T-helper 1 cell treated with Interleukin-12 subunit alpha and Interleukin-12 subunit beta and Interleukin-4 antibody, amounts not matched to agents 30 μg/mL and 1 μg/mL, for 36 hours (primary cell): ENCODE results near the gene WDR72.
"Not testable (repeated sequence)": the region's sequence is repeated elsewhere in the genome, so short reads cannot be mapped to it uniquely, and the experiment has no call there.

Experiments
- H3K27ac Mint-ChIP-seq: one replicate; pipeline ENCODE4 v1.8.0; 2021; ENCODE audit warnings: mild to moderate bottlenecking, mixed read lengths
- H3K27me3 Mint-ChIP-seq: one replicate; pipeline ENCODE4 v1.8.0; 2021; ENCODE audit warnings: low read depth, mixed read lengths
- H3K36me3 Mint-ChIP-seq: one replicate; pipeline ENCODE4 v1.8.0; 2021; ENCODE audit warnings: low read depth, mixed read lengths
- H3K4me1 Mint-ChIP-seq: one replicate; pipeline ENCODE4 v1.8.0; 2021; ENCODE audit warnings: low read depth, mixed read lengths
- H3K4me3 Mint-ChIP-seq: one replicate; pipeline ENCODE4 v1.8.0; 2021; ENCODE audit warnings: mild to moderate bottlenecking, moderate library complexity, mixed read lengths
- H3K9me3 Mint-ChIP-seq: one replicate; pipeline ENCODE4 v1.8.0; 2021; ENCODE audit warnings: mixed read lengths

WDR72 gene

GRCh38 chr15:53548236-53548635, 211.2 kb downstream of the WDR72 start:
- Mint-ChIP-seq H3K4me3 (no peak overlapping the region), H3K4me1 (no peaks in the 10 kb centered on the region), H3K36me3 (no peaks in the 10 kb centered on the region), H3K9me3 (peaks cover 10% of the 10 kb centered on the region), H3K27me3 (no peaks in the 10 kb centered on the region), H3K27ac (no peak overlapping the region)

DNA sequence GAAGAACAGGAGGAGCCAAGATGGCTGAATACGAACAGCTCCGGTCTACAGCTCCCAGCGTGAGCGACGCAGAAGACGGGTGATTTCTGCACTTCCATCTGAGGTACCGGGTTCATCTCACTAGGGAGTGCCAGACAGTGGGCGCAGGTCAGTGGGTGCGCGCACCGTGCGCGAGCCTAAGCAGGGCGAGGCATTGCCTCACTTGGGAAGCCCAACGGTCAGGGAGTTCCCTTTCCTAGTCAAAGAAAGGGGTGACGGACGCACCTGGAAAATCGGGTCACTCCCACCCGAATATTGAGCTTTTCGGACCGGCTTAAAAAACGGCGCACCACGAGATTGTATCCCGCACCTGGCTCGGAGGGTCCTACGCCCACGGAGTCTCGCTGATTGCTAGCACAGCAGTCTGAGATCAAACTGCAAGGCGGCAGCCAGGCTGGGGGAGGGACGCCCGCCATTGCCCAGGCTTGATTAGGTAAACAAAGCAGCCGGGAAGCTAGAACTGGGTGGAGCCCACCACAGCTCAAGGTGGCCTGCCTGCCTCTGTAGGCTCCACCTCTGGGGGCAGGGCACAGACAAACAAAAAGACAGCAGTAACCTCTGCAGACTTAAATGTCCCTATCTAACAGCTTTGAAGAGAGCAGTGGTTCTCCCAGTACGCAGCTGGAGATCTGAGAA, 218.7 kb downstream of the WDR72 start:
- not testable (repeated sequence) for H3K4me3 Mint-ChIP-seq, H3K4me1 Mint-ChIP-seq, H3K27ac Mint-ChIP-seq, H3K36me3 Mint-ChIP-seq, H3K27me3 Mint-ChIP-seq
- H3K9me3 Mint-ChIP-seq, result peaks cover 12% of the 10 kb centered on the region

DNA sequence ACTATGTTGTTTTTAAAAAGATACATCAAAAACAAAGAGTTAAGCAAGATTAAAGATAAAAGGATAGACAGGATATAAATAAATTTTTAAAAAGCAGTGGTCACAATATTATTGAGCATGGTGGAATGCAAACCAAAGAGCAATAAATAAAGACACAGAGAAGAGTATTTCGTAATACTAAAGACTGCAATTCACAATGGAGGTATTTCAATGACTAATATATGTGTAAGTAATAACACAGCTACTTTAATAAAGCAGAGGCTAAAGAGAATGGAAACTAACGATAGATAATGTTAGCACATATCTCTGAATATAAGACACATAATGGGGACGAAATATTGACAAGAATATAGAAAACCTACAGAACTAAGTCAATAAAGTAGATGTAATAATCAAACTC, 219.6 kb downstream of the WDR72 start:
- Mint-ChIP-seq H3K4me3 (no peak overlapping the region), H3K36me3 (no peaks in the 10 kb centered on the region), H3K27me3 (no peaks in the 10 kb centered on the region), H3K4me1 (no peaks in the 10 kb centered on the region), H3K9me3 (peaks cover 12% of the 10 kb centered on the region), H3K27ac (no peak overlapping the region)

- Mint-ChIP-seq H3K4me1 (no peaks in the 10 kb centered on the region), H3K36me3 (no peaks in the 10 kb centered on the region), H3K27me3 (no peaks in the 10 kb centered on the region), H3K27ac (no peak overlapping the region), H3K4me3 (no peak overlapping the region), H3K9me3 (peaks cover 5% of the 10 kb centered on the region)
These were observed 222.9 kb downstream of the WDR72 start for GRCh38 chr15:53536479-53537120.

DNA sequence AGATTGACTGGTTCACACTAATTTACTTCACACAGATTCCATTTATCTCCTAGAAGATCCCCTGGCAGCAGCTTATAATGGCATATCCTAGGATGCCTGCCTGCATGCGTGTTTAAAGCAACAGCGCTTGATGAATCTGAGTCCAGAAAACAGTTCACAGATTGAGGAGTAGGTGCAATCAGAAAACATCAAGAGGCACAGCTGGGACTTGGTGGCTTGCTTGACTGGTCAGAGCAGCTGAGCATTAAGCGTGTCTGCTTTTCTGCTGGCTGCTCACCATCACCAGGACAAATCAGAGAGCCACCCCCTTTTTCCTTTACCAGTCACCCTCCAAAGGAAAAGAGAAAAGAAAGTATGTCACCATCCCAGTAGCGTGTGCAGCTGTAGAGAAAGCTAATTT, 223.6 kb downstream of the WDR72 start:
- Mint-ChIP-seq H3K27me3 (no peaks in the 10 kb centered on the region), H3K4me1 (no peaks in the 10 kb centered on the region), H3K9me3 (peaks cover 5% of the 10 kb centered on the region), H3K4me3 (no peak overlapping the region), H3K27ac (no peak overlapping the region), H3K36me3 (no peaks in the 10 kb centered on the region)

GRCh38 chr15:53534105-53534839, 225.2 kb downstream of the WDR72 start:
- no peak overlapping the region for H3K27ac Mint-ChIP-seq
- H3K9me3 Mint-ChIP-seq, result no peaks in the 10 kb centered on the region
- H3K36me3 Mint-ChIP-seq, result no peaks in the 10 kb centered on the region
- no peaks in the 10 kb centered on the region for H3K27me3 Mint-ChIP-seq
- H3K4me3 Mint-ChIP-seq, result no peak overlapping the region
- H3K4me1 Mint-ChIP-seq, result no peaks in the 10 kb centered on the region

DNA sequence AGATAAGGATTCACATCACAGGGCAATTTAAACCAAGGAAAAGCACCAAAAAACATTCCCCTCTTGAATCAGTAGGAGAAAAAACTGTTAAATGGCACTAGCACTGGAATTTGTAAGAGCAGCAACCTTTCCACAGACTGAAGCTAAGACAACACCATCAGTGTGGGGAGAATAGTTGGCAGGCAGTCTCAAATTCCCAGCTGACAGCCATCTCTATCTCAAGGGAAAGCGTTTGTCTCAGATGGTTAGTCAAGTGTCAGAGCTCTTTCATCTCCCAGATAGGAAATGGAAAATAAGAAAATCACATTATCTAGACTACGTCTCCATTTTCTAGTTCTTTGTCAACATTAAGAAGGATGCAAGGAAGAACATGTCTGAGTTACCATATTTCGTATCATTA, 228.7 kb downstream of the WDR72 start:
- no peak overlapping the region for H3K27ac Mint-ChIP-seq
- no peaks in the 10 kb centered on the region for H3K9me3 Mint-ChIP-seq
- H3K4me1 Mint-ChIP-seq, result no peaks in the 10 kb centered on the region
- H3K4me3 Mint-ChIP-seq, result no peak overlapping the region
- no peaks in the 10 kb centered on the region for H3K36me3 Mint-ChIP-seq
- H3K27me3 Mint-ChIP-seq, result no peaks in the 10 kb centered on the region

DNA sequence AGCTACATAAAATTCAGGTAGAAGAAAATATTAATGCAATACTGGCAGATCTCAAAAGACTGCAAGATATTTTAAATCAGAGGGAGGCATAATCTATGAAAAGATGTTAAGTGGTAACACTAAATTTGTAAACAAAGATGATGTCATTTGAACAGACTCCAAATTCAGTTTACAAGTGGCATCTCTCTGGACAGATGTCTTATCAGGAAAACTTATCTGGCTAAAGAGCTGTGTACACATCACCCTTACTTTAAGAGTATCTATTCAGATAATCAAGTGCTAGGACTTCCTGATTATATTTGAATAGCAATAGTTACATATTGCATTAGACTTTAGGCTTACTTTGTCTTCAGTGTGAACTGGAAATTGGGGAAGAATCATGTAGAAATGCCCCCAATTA, 231.5 kb downstream of the WDR72 start:
- no peak overlapping the region for H3K4me3 Mint-ChIP-seq
- no peak overlapping the region for H3K27ac Mint-ChIP-seq
- no peaks in the 10 kb centered on the region for H3K36me3 Mint-ChIP-seq
- H3K4me1 Mint-ChIP-seq, result no peaks in the 10 kb centered on the region
- no peaks in the 10 kb centered on the region for H3K9me3 Mint-ChIP-seq
- H3K27me3 Mint-ChIP-seq, result no peaks in the 10 kb centered on the region

- no peak overlapping the region for H3K4me3 Mint-ChIP-seq
- no peaks in the 10 kb centered on the region for H3K27me3 Mint-ChIP-seq
- H3K4me1 Mint-ChIP-seq, result no peaks in the 10 kb centered on the region
- H3K27ac Mint-ChIP-seq, result no peak overlapping the region
- H3K9me3 Mint-ChIP-seq, result no peaks in the 10 kb centered on the region
- no peaks in the 10 kb centered on the region for H3K36me3 Mint-ChIP-seq
These were observed 233.6 kb downstream of the WDR72 start for GRCh38 chr15:53525894-53526293.

- Mint-ChIP-seq H3K36me3 (no peaks in the 10 kb centered on the region), H3K4me3 (no peak overlapping the region), H3K27me3 (no peaks in the 10 kb centered on the region), H3K4me1 (no peaks in the 10 kb centered on the region), H3K9me3 (no peaks in the 10 kb centered on the region), H3K27ac (no peak overlapping the region)
These were observed 236.5 kb downstream of the WDR72 start for GRCh38 chr15:53522991-53523390.

- no peaks in the 10 kb centered on the region for H3K36me3 Mint-ChIP-seq
- H3K27ac Mint-ChIP-seq, result no peak overlapping the region
- no peaks in the 10 kb centered on the region for H3K27me3 Mint-ChIP-seq
- H3K9me3 Mint-ChIP-seq, result no peaks in the 10 kb centered on the region
- no peak overlapping the region for H3K4me3 Mint-ChIP-seq
- no peaks in the 10 kb centered on the region for H3K4me1 Mint-ChIP-seq
These were observed 238.5 kb downstream of the WDR72 start for GRCh38 chr15:53520996-53521395.

DNA sequence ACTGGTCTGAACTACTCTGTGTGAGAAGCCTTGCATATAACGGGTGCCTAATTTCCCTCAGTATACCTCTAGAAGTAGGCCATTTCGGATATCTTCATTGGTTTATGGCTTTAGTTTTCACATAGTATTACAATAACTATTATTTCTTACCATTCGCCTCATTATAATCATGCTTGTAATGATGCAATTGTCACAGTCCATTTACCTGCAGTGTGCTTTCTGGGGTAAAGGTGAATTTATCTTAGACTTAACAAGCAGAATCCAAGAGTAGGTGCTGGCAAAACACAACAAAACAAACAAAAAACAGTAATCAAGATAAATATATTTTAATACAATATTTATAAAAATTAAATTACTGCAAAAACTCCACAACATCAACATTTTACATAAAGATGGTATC, 246.0 kb downstream of the WDR72 start:
- no peaks in the 10 kb centered on the region for H3K4me1 Mint-ChIP-seq
- no peak overlapping the region for H3K4me3 Mint-ChIP-seq
- no peaks in the 10 kb centered on the region for H3K27me3 Mint-ChIP-seq
- no peaks in the 10 kb centered on the region for H3K36me3 Mint-ChIP-seq
- H3K27ac Mint-ChIP-seq, result no peak overlapping the region
- no peaks in the 10 kb centered on the region for H3K9me3 Mint-ChIP-seq

DNA sequence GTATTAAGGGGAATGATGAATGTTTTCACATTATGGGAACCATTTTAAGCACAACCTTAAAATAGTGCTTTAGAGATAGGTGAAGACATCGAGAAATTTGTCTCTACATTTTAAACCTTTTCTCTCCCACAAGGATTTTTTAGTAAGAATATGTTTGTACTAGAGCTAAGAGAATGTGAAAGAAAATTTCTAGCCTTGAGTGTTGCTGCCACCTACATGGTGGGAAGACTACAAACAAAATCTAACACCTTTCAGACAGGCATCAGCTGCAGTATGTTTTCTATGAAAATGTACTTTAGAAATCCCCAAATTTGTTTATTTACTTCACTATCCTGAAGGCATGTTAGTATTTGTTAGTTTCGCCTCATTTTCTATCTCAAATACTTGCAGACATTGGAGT, 247.4 kb downstream of the WDR72 start:
- Mint-ChIP-seq H3K27me3 (no peaks in the 10 kb centered on the region), H3K9me3 (no peaks in the 10 kb centered on the region), H3K36me3 (no peaks in the 10 kb centered on the region), H3K27ac (no peak overlapping the region), H3K4me3 (no peak overlapping the region), H3K4me1 (no peaks in the 10 kb centered on the region)

- Mint-ChIP-seq H3K4me3 (no peak overlapping the region), H3K9me3 (no peaks in the 10 kb centered on the region), H3K4me1 (no peaks in the 10 kb centered on the region), H3K27ac (no peak overlapping the region), H3K36me3 (no peaks in the 10 kb centered on the region), H3K27me3 (no peaks in the 10 kb centered on the region)
These were observed 248.3 kb downstream of the WDR72 start for GRCh38 chr15:53511175-53511574.

DNA sequence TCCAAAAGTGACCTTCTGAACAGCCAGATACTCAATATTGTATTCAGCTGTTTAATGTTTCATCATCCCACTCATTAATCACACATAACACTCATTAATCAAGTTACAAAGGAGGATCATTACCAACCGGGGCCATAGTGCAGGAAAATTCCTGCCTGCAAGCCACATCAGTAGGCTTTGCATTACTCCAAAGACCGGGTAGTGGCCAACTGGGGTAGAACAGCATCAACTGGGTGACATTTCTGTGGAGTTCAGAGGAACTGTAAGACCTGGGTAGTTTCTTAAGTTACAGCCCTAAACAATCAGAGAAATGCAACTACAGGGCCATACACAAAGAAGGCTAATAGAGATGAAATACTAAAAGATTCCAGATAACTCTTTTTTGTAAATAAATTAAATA, 253.1 kb downstream of the WDR72 start:
- H3K27me3 Mint-ChIP-seq, result no peaks in the 10 kb centered on the region
- H3K4me1 Mint-ChIP-seq, result no peaks in the 10 kb centered on the region
- no peaks in the 10 kb centered on the region for H3K36me3 Mint-ChIP-seq
- H3K9me3 Mint-ChIP-seq, result no peaks in the 10 kb centered on the region
- no peak overlapping the region for H3K27ac Mint-ChIP-seq
- no peak overlapping the region for H3K4me3 Mint-ChIP-seq
